Measurements from ENCODE around the gene UBE2U. TPM values are rescaled to one million over a fixed set of nuclear protein-coding genes. Genes with fewer than 3 reads are reported as not detected.

UBE2U gene
- total RNA-seq, 1 experiment from 2014 or later, result not detected

- CTCF ChIA-PET, result no interaction called here
- no peak overlapping the region for H3K4me3 ChIP-seq (replicated peaks in 1 of 2; ENCODE audit: low read depth in 1 of 2, low read length in 2 of 2)
- no peak overlapping the region for H3K9ac ChIP-seq (ENCODE audit: low read length)
- no peak overlapping the region for H3K4me2 ChIP-seq (ENCODE audit: low read length)
- RAD21 ChIA-PET (ENCODE audit: low non-redundant PET in 1 of 2, low total read pairs in 2 of 2, uncharacterized antibody in 2 of 2, unreplicated experiment in 2 of 2), result no interaction called here
- POLR2A ChIA-PET, result no interaction called here
- H3K9me2 ChIP-seq (ENCODE audit: insufficient read depth), result no peaks in the 10 kb centered on the region
- intact Hi-C loops (cut with micrococcal nuclease), result no loop called here
- H3K36me3 ChIP-seq (ENCODE audit: control insufficient read depth in 1 of 2, insufficient read depth in 2 of 2, low read length in 2 of 2), result no peaks in the 10 kb centered on the region
- ATAC-seq (no peak), DNase-seq (ENCODE audit: low read depth, low spot score) (no peak)
- H3K27ac ChIP-seq (ENCODE audit: low read depth, low read length), result no peak overlapping the region
- BruUV-seq (replicated peaks), result no TSS peak
- H3K9me3 ChIP-seq (ENCODE audit: control insufficient read depth in 1 of 2, insufficient read depth in 1 of 2, low read depth in 1 of 2, low read length in 2 of 2), result no peaks in the 10 kb centered on the region
- H4K20me1 ChIP-seq (ENCODE audit: insufficient read depth), result no peaks in the 10 kb centered on the region
- H3K4me1 ChIP-seq (ENCODE audit: control insufficient read depth in 1 of 2, insufficient read depth in 2 of 2, low read length in 2 of 2), result peaks cover 4 to 21% of the 10 kb centered on the region in 2 experiments; a peak in 3 of 4 replicates
- H3K27me3 ChIP-seq (ENCODE audit: insufficient read depth, low read length), result no peaks in the 10 kb centered on the region
- TF ChIP-seq ZNF274 (IDR thresholded peaks at IDR 0.05; ENCODE audit: low read depth, low read length) (no peak), CEBPB (IDR thresholded peaks at IDR 0.05; ENCODE audit: low read depth) (no peak), CBX3 (IDR thresholded peaks at IDR 0.05; ENCODE audit: low read depth) (no peak), SRF (IDR thresholded peaks at IDR 0.05; ENCODE audit: low read depth) (no peak), ZBTB33 (IDR thresholded peaks at IDR 0.05; ENCODE audit: extremely low read depth, insufficient replicate concordance, low read length) (no peak)
- H2AFZ ChIP-seq (ENCODE audit: low read depth, low read length, poor library complexity, severe bottlenecking), result no peak overlapping the region
- no peaks in the 10 kb centered on the region for H3K79me2 ChIP-seq (ENCODE audit: insufficient read depth, low read length)
These were observed 30.0 kb upstream of the UBE2U start for GRCh38 chr1:64173336-64173940.

- no peak overlapping the region for H2AFZ ChIP-seq (ENCODE audit: low read depth, low read length, poor library complexity, severe bottlenecking)
- no peaks in the 10 kb centered on the region for H3K79me2 ChIP-seq (ENCODE audit: insufficient read depth, low read length)
- peaks cover 4 to 21% of the 10 kb centered on the region in 2 experiments; a peak in 3 of 4 replicates for H3K4me1 ChIP-seq (ENCODE audit: control insufficient read depth in 1 of 2, insufficient read depth in 2 of 2, low read length in 2 of 2)
- H3K9ac ChIP-seq (ENCODE audit: low read length), result no peak overlapping the region
- ATAC-seq (no peak), DNase-seq (ENCODE audit: low read depth, low spot score) (no peak)
- intact Hi-C loops (cut with micrococcal nuclease), result no loop called here
- H3K4me2 ChIP-seq (ENCODE audit: low read length), result no peak overlapping the region
- RAD21 ChIA-PET (ENCODE audit: low non-redundant PET in 1 of 2, low total read pairs in 2 of 2, uncharacterized antibody in 2 of 2, unreplicated experiment in 2 of 2), result no interaction called here
- no peaks in the 10 kb centered on the region for H4K20me1 ChIP-seq (ENCODE audit: insufficient read depth)
- H3K27me3 ChIP-seq (ENCODE audit: insufficient read depth, low read length), result no peaks in the 10 kb centered on the region
- no peaks in the 10 kb centered on the region for H3K9me2 ChIP-seq (ENCODE audit: insufficient read depth)
- no peak overlapping the region for H3K4me3 ChIP-seq (replicated peaks in 1 of 2; ENCODE audit: low read depth in 1 of 2, low read length in 2 of 2)
- TF ChIP-seq EZH2 (IDR thresholded peaks at IDR 0.05) (no peak), EGR1 (IDR thresholded peaks at IDR 0.05; ENCODE audit: low read depth) (no peak), EZH2phosphoT487 (IDR thresholded peaks at IDR 0.05; ENCODE audit: borderline replicate concordance) (no peak), JUND (IDR thresholded peaks at IDR 0.05) (no peak), CTCF (IDR thresholded peaks at IDR 0.05 in 2 of 3, conservative IDR thresholded peaks at IDR 0.05 in 1 of 3; ENCODE audit: borderline replicate concordance in 1 of 3, insufficient read depth in 1 of 3, low read depth in 2 of 3, low read length in 2 of 3) (no peak), SIN3A (IDR thresholded peaks at IDR 0.05; ENCODE audit: low read depth) (no peak), CEBPB (IDR thresholded peaks at IDR 0.05; ENCODE audit: low read depth) (no peak), ATF3 (IDR thresholded peaks at IDR 0.05) (no peak), RAD21 (IDR thresholded peaks at IDR 0.05; ENCODE audit: low read depth) (no peak)
- POLR2A ChIA-PET, result no interaction called here
- no peaks in the 10 kb centered on the region for H3K36me3 ChIP-seq (ENCODE audit: control insufficient read depth in 1 of 2, insufficient read depth in 2 of 2, low read length in 2 of 2)
- CTCF ChIA-PET, result no interaction called here
- no TSS peak for BruUV-seq (replicated peaks)
- H3K27ac ChIP-seq (ENCODE audit: low read depth, low read length), result no peak overlapping the region
- no peaks in the 10 kb centered on the region for H3K9me3 ChIP-seq (ENCODE audit: control insufficient read depth in 1 of 2, insufficient read depth in 1 of 2, low read depth in 1 of 2, low read length in 2 of 2)
These were observed 27.8 kb upstream of the UBE2U start for GRCh38 chr1:64175639-64176038.
